HG03103 (cell line): Measurements from ENCODE around the gene TRPC4AP.
"Not testable (repeated sequence)": the region's sequence is repeated elsewhere in the genome, so short reads cannot be mapped to it uniquely, and the experiment has no call there.

Experiments
- ATAC-seq: cut with Tn5 transposase; IDR thresholded peaks from one replicate; pipeline ENCODE4 v1.9.1; 2021; ENCODE audit warnings: low read depth; ENCODE audit not compliant: unreplicated experiment

Gene TRPC4AP

GRCh38 chr20:35059612-35060011 is 33.0 kb downstream of the TRPC4AP start:
- no peak for ATAC-seq

GRCh38 chr20:35059110-35059509 is 33.5 kb downstream of the TRPC4AP start:
- ATAC-seq = no peak

- no peak for ATAC-seq
Observed at GRCh38 chr20:35055445-35056276, 36.9 kb downstream of the TRPC4AP start.

- ATAC-seq = no peak
Observed at GRCh38 chr20:35054814-35055213, 37.8 kb downstream of the TRPC4AP start.

- ATAC-seq = not testable (repeated sequence)
Observed at GRCh38 chr20:35052616-35053015, 40.0 kb downstream of the TRPC4AP start.

- ATAC-seq = no peak
Observed at GRCh38 chr20:35049776-35050352, 42.7 kb downstream of the TRPC4AP start.

- no peak for ATAC-seq
Observed at GRCh38 chr20:35048739-35049138, 43.9 kb downstream of the TRPC4AP start.

- ATAC-seq = no peak
Observed at GRCh38 chr20:35042268-35042667, 50.3 kb downstream of the TRPC4AP start.

GRCh38 chr20:35040646-35041045 is 52.0 kb downstream of the TRPC4AP start:
- ATAC-seq = no peak

GRCh38 chr20:35039846-35040489 is 52.6 kb downstream of the TRPC4AP start:
- ATAC-seq = no peak

- ATAC-seq = no peak
Observed at GRCh38 chr20:35039146-35039545, 53.5 kb downstream of the TRPC4AP start.

- no peak for ATAC-seq
Observed at GRCh38 chr20:35034145-35034544, 58.5 kb downstream of the TRPC4AP start.

- ATAC-seq = no peak
Observed at GRCh38 chr20:35030136-35030535, 62.5 kb downstream of the TRPC4AP start.

GRCh38 chr20:35027301-35027700 is 65.3 kb downstream of the TRPC4AP start:
- no peak for ATAC-seq

- ATAC-seq = no peak
Observed at GRCh38 chr20:35025116-35025515, 67.5 kb downstream of the TRPC4AP start.

GRCh38 chr20:35023624-35024023 is 69.0 kb downstream of the TRPC4AP start:
- no peak for ATAC-seq

GRCh38 chr20:35021831-35022230 is 70.8 kb downstream of the TRPC4AP start:
- no peak for ATAC-seq

GRCh38 chr20:35021063-35021462 is 71.5 kb downstream of the TRPC4AP start:
- ATAC-seq = no peak

- no peak for ATAC-seq
Observed at GRCh38 chr20:35020108-35020928, 72.3 kb downstream of the TRPC4AP start.

- ATAC-seq = no peak
Observed at GRCh38 chr20:35018590-35019371, 73.8 kb downstream of the TRPC4AP start.
